Loucy (cell line): ENCODE data around the gene PPP1R3D.

ENCODE experiments used
- H2AFZ ChIP-seq: fragments of 200-600 bp; sonication (generic); 2 replicates; pipeline ENCODE4 v1.6.0; 2016; ENCODE audit warnings: antibody characterized with exemption, mild to moderate bottlenecking, low read length, moderate library complexity
- H3F3A ChIP-seq: fragments of 200-600 bp; 2 replicates; pipeline ENCODE4 v1.6.0; 2016; ENCODE audit warnings: antibody characterized with exemption, low read depth, mild to moderate bottlenecking
- H3K27me3 ChIP-seq: fragments of 200-600 bp; sonication (generic); 2 replicates; pipeline ENCODE4 v1.6.1; 2014; ENCODE audit warnings: low read length, mild to moderate bottlenecking; ENCODE audit not compliant: insufficient read depth, poor library complexity, severe bottlenecking
- H3K36me3 ChIP-seq: fragments of 200-600 bp; sonication (generic); 2 replicates; pipeline ENCODE4 v1.6.1; 2016; ENCODE audit warnings: low read length; ENCODE audit not compliant: insufficient read depth
- H3K4me1 ChIP-seq: fragments of 200-600 bp; sonication (generic); 2 replicates; pipeline ENCODE4 v1.5.1; 2014; ENCODE audit warnings: low read length, mild to moderate bottlenecking; ENCODE audit not compliant: insufficient read depth, poor library complexity, severe bottlenecking
- H3K4me2 ChIP-seq: fragments of 200-600 bp; sonication (generic); 2 replicates; pipeline ENCODE4 v1.6.0; 2014; ENCODE audit warnings: antibody characterized with exemption, low read length, low read depth, mild to moderate bottlenecking; ENCODE audit not compliant: poor library complexity, severe bottlenecking
- H3K4me3 ChIP-seq: fragments of 200-600 bp; sonication (generic); 2 replicates; pipeline ENCODE4 v1.5.1; 2014; ENCODE audit warnings: low read length, mild to moderate bottlenecking, mixed read lengths; ENCODE audit not compliant: poor library complexity, severe bottlenecking
- H3K79me2 ChIP-seq: fragments of 200-600 bp; sonication (generic); 2 replicates; pipeline ENCODE4 v1.6.1; 2014; ENCODE audit warnings: low read length; ENCODE audit not compliant: insufficient read depth
- H3K9ac ChIP-seq: fragments of 200-600 bp; sonication (generic); 2 replicates; pipeline ENCODE4 v1.6.0; 2014; ENCODE audit warnings: mild to moderate bottlenecking, low read depth, low read length, moderate library complexity; ENCODE audit not compliant: poor library complexity, severe bottlenecking
- H3K9me2 ChIP-seq: fragments of 200-600 bp; sonication (generic); replicated peaks from 2 replicates; pipeline ENCODE4 v1.6.1; 2016; ENCODE audit warnings: low read depth, low read length, mixed read lengths
- H3K9me3 ChIP-seq: fragments of 200-600 bp; sonication (generic); 2 replicates; pipeline ENCODE4 v1.6.1; 2014; ENCODE audit warnings: mild to moderate bottlenecking, antibody characterized with exemption, low read length, low read depth; ENCODE audit not compliant: insufficient read depth
- H4K20me1 ChIP-seq: fragments of 200-600 bp; sonication (generic); 2 replicates; pipeline ENCODE4 v1.6.0; 2014; ENCODE audit warnings: antibody characterized with exemption, low read length, mild to moderate bottlenecking; ENCODE audit not compliant: insufficient read depth, poor library complexity, severe bottlenecking
- CTCF ChIP-seq: fragments of 200-600 bp; sonication (generic); conservative IDR thresholded peaks from 2 replicates; pipeline ENCODE4 v1.5.1; 2014; ENCODE audit warnings: mild to moderate bottlenecking, antibody characterized with exemption, low read length
- EZH2phosphoT487 ChIP-seq: fragments of 200-600 bp; IDR thresholded peaks from 2 replicates; pipeline ENCODE4 v1.6.1; 2018; ENCODE audit warnings: antibody characterized with exemption, mild to moderate bottlenecking, moderate library complexity, borderline replicate concordance

PPP1R3D gene

GRCh38 chr20:59949911-59950310, 9.8 kb upstream of the PPP1R3D start:
- Histone ChIP-seq H3K36me3 (no peaks in the 10 kb centered on the region), H3K27me3 (no peaks in the 10 kb centered on the region), H3K4me1 (peaks cover 13% of the 10 kb centered on the region), H3F3A (no peaks in the 10 kb centered on the region), H3K9me3 (no peaks in the 10 kb centered on the region), H3K79me2 (no peaks in the 10 kb centered on the region), H4K20me1 (no peaks in the 10 kb centered on the region), H3K4me2 (no peak overlapping the region), H3K4me3 (no peak overlapping the region), H2AFZ (no peak overlapping the region), H3K9me2 (no peaks in the 10 kb centered on the region), H3K9ac (no peak overlapping the region)
- no peak for TF ChIP-seq EZH2phosphoT487
- TF ChIP-seq CTCF = no peak

GRCh38 chr20:59948828-59949720, 9.0 kb upstream of the PPP1R3D start:
- H3K4me2 ChIP-seq = peak overlapping the region; percentile 61
- peak overlapping the region; percentile 24; the same call in 1 of the 2 replicates for H2AFZ ChIP-seq
- peaks cover 8% of the 10 kb centered on the region; the same call in 1 of the 2 replicates for H3K36me3 ChIP-seq
- H3K9ac ChIP-seq = peak overlapping the region; percentile 6
- H3K9me3 ChIP-seq = no peaks in the 10 kb centered on the region
- no peaks in the 10 kb centered on the region for H4K20me1 ChIP-seq
- H3K9me2 ChIP-seq = no peaks in the 10 kb centered on the region
- TF ChIP-seq EZH2phosphoT487 (no peak), CTCF (peak; percentile 82)
- H3K79me2 ChIP-seq = no peaks in the 10 kb centered on the region
- H3K4me1 ChIP-seq = peaks cover 13% of the 10 kb centered on the region
- peak overlapping the region; percentile 41 for H3K4me3 ChIP-seq
- H3F3A ChIP-seq = no peaks in the 10 kb centered on the region
- H3K27me3 ChIP-seq = no peaks in the 10 kb centered on the region

- no peak for TF ChIP-seq EZH2phosphoT487
- TF ChIP-seq CTCF = no peak
- H3K36me3 ChIP-seq = peaks cover 13% of the 10 kb centered on the region; the same call in 1 of the 2 replicates
- H3K9me3 ChIP-seq = no peaks in the 10 kb centered on the region
- H4K20me1 ChIP-seq = no peaks in the 10 kb centered on the region
- H3K79me2 ChIP-seq = no peaks in the 10 kb centered on the region
- H3K4me2 ChIP-seq = peak overlapping the region; percentile 61
- H3F3A ChIP-seq = no peaks in the 10 kb centered on the region
- no peaks in the 10 kb centered on the region for H3K27me3 ChIP-seq
- peaks cover 13% of the 10 kb centered on the region for H3K4me1 ChIP-seq
- no peak overlapping the region for H2AFZ ChIP-seq
- no peak overlapping the region for H3K9ac ChIP-seq
- H3K4me3 ChIP-seq = no peak overlapping the region
- no peaks in the 10 kb centered on the region for H3K9me2 ChIP-seq
These were observed 8.1 kb upstream of the PPP1R3D start for GRCh38 chr20:59948212-59948611.
